ENCODE results near the gene GSC2.

The GSC2 gene

DNA sequence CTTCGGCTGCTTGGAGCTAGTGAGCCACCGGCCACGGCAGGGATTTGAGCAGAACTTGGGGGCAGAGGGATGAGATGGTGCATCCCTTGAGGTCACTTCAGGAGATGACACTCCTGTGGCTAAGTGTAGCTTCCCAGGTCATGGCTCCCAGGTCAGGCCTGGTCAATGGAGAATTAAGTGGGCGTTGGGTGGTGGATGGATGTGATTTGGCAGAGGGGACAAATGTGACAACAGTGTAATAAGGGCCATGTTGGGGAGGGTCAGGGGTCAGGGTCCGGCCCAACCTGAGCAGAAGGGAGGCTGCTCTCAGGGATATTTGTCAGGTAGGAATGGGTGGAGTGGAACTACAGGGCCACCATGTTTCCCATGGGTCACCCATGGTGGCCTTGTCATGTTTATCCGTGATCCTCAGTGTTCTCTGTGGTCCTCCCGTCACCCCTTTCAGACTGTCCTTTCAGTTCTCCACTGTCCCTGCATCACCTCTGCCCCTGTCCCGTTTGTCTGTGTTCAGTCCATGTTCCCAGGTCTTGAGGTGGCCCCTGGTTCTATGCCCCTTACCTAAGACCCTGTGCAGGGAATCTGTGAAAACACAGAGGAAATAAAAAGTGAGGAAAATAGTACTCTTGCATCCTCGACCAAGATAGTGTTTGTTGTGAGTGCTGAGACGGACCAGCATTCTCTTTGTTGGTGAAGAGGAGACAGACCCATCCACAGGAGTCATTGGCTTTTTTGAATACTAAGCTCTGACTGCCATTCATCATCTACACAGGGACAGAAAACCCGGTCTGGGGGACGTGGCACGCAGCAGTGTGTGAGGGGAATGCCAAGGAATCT, 22.3 kb upstream of the GSC2 start:
- H3K36me3 ChIP-seq (ENCODE audit: low read depth): peaks cover 21% of the 10 kb centered on the region
- no peak for TF ChIP-seq CTCF (IDR thresholded peaks at IDR 0.05; ENCODE audit: poor library complexity, severe bottlenecking)
- no peaks in the 10 kb centered on the region for H3K9me3 ChIP-seq (ENCODE audit: severe bottlenecking)
- no peak for DNase-seq (ENCODE audit: low spot score)
- peak overlapping the region; percentile 87 for H3K4me3 ChIP-seq (ENCODE audit: severe bottlenecking)
- ATAC-seq (ENCODE audit: low read depth): no peak
- H3K4me1 ChIP-seq (ENCODE audit: insufficient read depth, poor library complexity, severe bottlenecking): peaks cover 18% of the 10 kb centered on the region
- H3K27me3 ChIP-seq (ENCODE audit: insufficient read depth, poor library complexity, severe bottlenecking): peaks cover 27% of the 10 kb centered on the region
- peak overlapping the region; percentile 75 for H3K27ac ChIP-seq (ENCODE audit: poor library complexity, severe bottlenecking)

DNA sequence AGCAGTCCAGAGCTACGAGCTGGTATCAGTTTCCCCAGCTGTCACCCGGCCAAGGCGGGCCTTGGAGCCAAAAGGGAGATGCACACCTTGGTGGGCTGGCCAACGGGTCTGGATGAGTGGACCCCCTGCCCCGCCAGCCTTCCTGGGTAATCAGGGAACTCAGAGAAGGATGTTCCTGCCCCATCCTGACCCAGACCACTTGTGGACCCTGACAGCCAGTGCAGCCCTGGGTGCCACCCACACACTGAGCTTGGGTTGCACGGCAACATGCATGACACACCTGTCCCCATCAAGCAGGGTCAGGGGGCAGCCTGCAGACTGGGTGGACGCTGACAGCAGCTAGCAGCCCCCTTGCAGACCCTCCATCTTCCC, 19.8 kb upstream of the GSC2 start:
- TF ChIP-seq CTCF (IDR thresholded peaks at IDR 0.05; ENCODE audit: poor library complexity, severe bottlenecking): no peak
- H3K27me3 ChIP-seq (ENCODE audit: insufficient read depth, poor library complexity, severe bottlenecking): peaks cover 37% of the 10 kb centered on the region
- no peak for ATAC-seq (ENCODE audit: low read depth)
- H3K36me3 ChIP-seq (ENCODE audit: low read depth): no peaks in the 10 kb centered on the region; the same call in 1 of the 2 replicates
- H3K27ac ChIP-seq (ENCODE audit: poor library complexity, severe bottlenecking): no peak overlapping the region
- no peak for DNase-seq (ENCODE audit: low spot score)
- no peaks in the 10 kb centered on the region for H3K9me3 ChIP-seq (ENCODE audit: severe bottlenecking)
- peak overlapping the region; percentile 11 for H3K4me3 ChIP-seq (ENCODE audit: severe bottlenecking)
- peaks cover 17% of the 10 kb centered on the region for H3K4me1 ChIP-seq (ENCODE audit: insufficient read depth, poor library complexity, severe bottlenecking)

DNA sequence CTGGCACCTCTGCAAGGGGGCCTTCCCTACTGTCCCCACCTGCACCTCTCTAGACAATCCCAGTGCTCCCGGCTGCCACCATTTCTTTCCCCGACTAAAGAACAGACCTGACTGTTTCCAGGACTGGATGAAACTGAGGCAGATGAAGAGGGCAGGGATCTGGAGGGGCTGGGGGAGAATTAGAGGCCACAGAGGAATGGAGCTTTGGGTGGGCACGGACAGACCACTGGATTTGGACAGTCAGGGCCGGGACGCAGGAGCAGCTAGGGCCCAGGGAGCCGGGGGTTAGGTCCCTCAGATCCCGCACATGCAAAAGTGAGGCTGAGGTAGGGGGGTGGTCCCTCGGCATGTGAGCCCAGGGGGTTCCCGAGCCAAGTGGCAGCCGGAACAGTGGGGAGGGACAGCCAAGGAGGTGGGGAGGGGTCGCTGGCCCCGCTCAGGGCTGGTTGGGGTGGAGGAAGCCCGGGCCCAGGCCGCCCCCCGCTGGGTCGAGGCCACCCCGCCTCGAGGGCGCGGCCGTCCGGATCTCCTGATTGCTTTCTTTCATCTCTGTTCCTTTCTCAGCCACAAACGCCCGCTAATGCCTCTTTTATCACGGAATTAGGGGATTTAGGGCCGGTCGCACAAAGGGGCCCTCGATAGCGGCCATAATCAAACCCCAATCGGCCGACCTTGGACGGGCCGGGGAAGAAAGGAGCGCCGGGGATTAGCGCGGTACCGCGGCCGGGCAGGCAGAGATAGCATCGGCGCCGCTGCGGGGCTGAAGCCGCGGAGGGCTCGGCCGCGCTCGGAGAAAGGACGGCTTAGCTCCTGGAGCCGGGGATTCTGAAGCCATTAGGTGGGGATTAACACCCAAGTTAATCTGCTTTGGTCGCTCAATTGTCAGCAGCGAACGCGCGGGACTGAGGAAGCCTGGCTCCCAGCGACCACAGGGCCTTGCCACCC, 19.2 kb upstream of the GSC2 start:
- H3K4me1 ChIP-seq (ENCODE audit: insufficient read depth, poor library complexity, severe bottlenecking): peaks cover 10% of the 10 kb centered on the region
- no peaks in the 10 kb centered on the region for H3K9me3 ChIP-seq (ENCODE audit: severe bottlenecking)
- ATAC-seq (ENCODE audit: low read depth): no peak
- H3K36me3 ChIP-seq (ENCODE audit: low read depth): no peaks in the 10 kb centered on the region
- H3K27ac ChIP-seq (ENCODE audit: poor library complexity, severe bottlenecking): no peak overlapping the region
- peak overlapping the region; percentile 11 for H3K4me3 ChIP-seq (ENCODE audit: severe bottlenecking)
- peaks cover 37% of the 10 kb centered on the region for H3K27me3 ChIP-seq (ENCODE audit: insufficient read depth, poor library complexity, severe bottlenecking)
- no peak for DNase-seq (ENCODE audit: low spot score)
- no peak for TF ChIP-seq CTCF (IDR thresholded peaks at IDR 0.05; ENCODE audit: poor library complexity, severe bottlenecking)

GRCh38 chr22:19168088-19168890, 18.2 kb upstream of the GSC2 start:
- Histone ChIP-seq H3K27me3 (ENCODE audit: insufficient read depth, poor library complexity, severe bottlenecking) (peaks cover 37% of the 10 kb centered on the region), H3K27ac (ENCODE audit: poor library complexity, severe bottlenecking) (no peak overlapping the region), H3K4me3 (ENCODE audit: severe bottlenecking) (no peak overlapping the region), H3K4me1 (ENCODE audit: insufficient read depth, poor library complexity, severe bottlenecking) (peaks cover 5% of the 10 kb centered on the region), H3K9me3 (ENCODE audit: severe bottlenecking) (no peaks in the 10 kb centered on the region), H3K36me3 (ENCODE audit: low read depth) (no peaks in the 10 kb centered on the region)
- no peak for TF ChIP-seq CTCF (IDR thresholded peaks at IDR 0.05; ENCODE audit: poor library complexity, severe bottlenecking)
- ATAC-seq (ENCODE audit: low read depth) (no peak), DNase-seq (ENCODE audit: low spot score) (no peak)

Measured in RWPE2 (cell line).